ENCODE measurements around the gene SCD5. TPM values are rescaled to one million over a fixed set of nuclear protein-coding genes. Genes with fewer than 3 reads are reported as not detected.

Gene SCD5
- total and polyA plus RNA-seq, 2 donors (not counting 3 experiments of a cell fraction or from before 2014, with no cell fraction given) = 38.4 to 38.5 TPM

- ChIA-PET POLR2A (no interaction called here), CTCF (interaction anchor here (1.4 kb wide), 1 partner anchor 99 kb away, joined by 3 read pairs; no protein-coding TSS in a partner anchor)
- Histone ChIP-seq H3K36me3 (ENCODE audit: control insufficient read depth in 2 of 2, extremely low read depth in 1 of 2, insufficient read depth in 2 of 2, low read length in 2 of 2) (peaks cover 0 to 4% of the 10 kb centered on the region in 2 experiments), H2AFZ (ENCODE audit: low read depth, low read length) (no peak overlapping the region), H3K27me3 (ENCODE audit: control insufficient read depth in 2 of 2, insufficient read depth in 2 of 2, low read length in 2 of 2) (no peaks in the 10 kb centered on the region), H3K4me3 (replicated peaks in 1 of 3; ENCODE audit: insufficient read depth in 1 of 3, low read depth in 1 of 3, low read length in 3 of 3) (no peak overlapping the region), H3K9me3 (replicated peaks; ENCODE audit: control insufficient read depth, insufficient read depth, low read length) (no peaks in the 10 kb centered on the region), H4K20me1 (replicated peaks; ENCODE audit: control insufficient read depth, extremely low read depth, insufficient read depth, low read length) (no peaks in the 10 kb centered on the region), H3K4me1 (ENCODE audit: control insufficient read depth, extremely low read depth, insufficient read depth, low read length) (no peaks in the 10 kb centered on the region), H3K9me1 (replicated peaks; ENCODE audit: control insufficient read depth, extremely low read depth, insufficient read depth, low read length) (no peaks in the 10 kb centered on the region), H3K27ac (ENCODE audit: insufficient read depth, low read depth, low read length) (no peak overlapping the region), H3K79me2 (ENCODE audit: control insufficient read depth, insufficient read depth, low read length) (no peaks in the 10 kb centered on the region), H3K4me2 (ENCODE audit: insufficient read depth, low read length) (no peak overlapping the region), H3K9ac (replicated peaks; ENCODE audit: extremely low read depth, insufficient read depth, low read length) (no peak overlapping the region)
- no TSS peak for BruUV-seq (replicated peaks)
- dilution Hi-C loops (cut with MboI; ENCODE audit: extremely low pct_ligation_motif_present, low sequenced_read_pairs) = no loop called here
- FAIRE-seq = no peak
- DNase-seq (ENCODE audit: low read depth, low spot score) = no peak
- intact Hi-C loops (cut with micrococcal nuclease) = no loop called here
- no peak for TF ChIP-seq POLR2A (IDR thresholded peaks at IDR 0.05; ENCODE audit: low read depth, low read length)
- TF ChIP-seq CTCF (IDR thresholded peaks at IDR 0.05; ENCODE audit: extremely low read depth in 1 of 2, insufficient read depth in 1 of 2, low read depth in 1 of 2, low read length in 2 of 2) = no peak
- no peak for TF ChIP-seq FOS (IDR thresholded peaks at IDR 0.05; ENCODE audit: borderline replicate concordance, insufficient read depth, low read length)
- no peak for TF ChIP-seq GATA2 (IDR thresholded peaks at IDR 0.05; ENCODE audit: insufficient read depth, insufficient read length, low read depth, low read length)
- no peak for TF ChIP-seq EZH2 (IDR thresholded peaks at IDR 0.05; ENCODE audit: borderline replicate concordance, low read depth, low read length, severe bottlenecking)
- TF ChIP-seq POLR2AphosphoS5 (IDR thresholded peaks at IDR 0.05; ENCODE audit: insufficient read depth, low read depth, low read length) = no peak
- no peak for TF ChIP-seq JUN (IDR thresholded peaks at IDR 0.05; ENCODE audit: borderline replicate concordance, insufficient read depth, insufficient read length, low read depth)
- TF ChIP-seq, protein P1, sequence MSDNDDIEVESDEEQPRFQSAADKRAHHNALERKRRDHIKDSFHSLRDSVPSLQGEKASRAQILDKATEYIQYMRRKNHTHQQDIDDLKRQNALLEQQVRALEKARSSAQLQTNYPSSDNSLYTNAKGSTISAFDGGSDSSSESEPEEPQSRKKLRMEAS (IDR thresholded peaks at IDR 0.05; ENCODE audit: insufficient read depth, insufficient read length) = no peak
- no peak for TF ChIP-seq MYC (IDR thresholded peaks at IDR 0.05; ENCODE audit: low read depth, low read length)
Observed at GRCh38 chr4:82639971-82640370, 158.6 kb downstream of the SCD5 start.

Measured in endothelial cell of umbilical vein (primary cell).